H9 (cell line): ENCODE measurements around the gene CBFA2T2. TPM values are rescaled to one million over a fixed set of nuclear protein-coding genes. Genes with fewer than 3 reads are reported as not detected.

Experiments used
- total RNA-seq: library from RNA; stranded (reverse); gene quantifications from 2 replicates; pipeline ENCODE4 v1.2.1, GENCODE V29; 2021

The CBFA2T2 gene
- total RNA-seq, 1 experiment from 2014 or later = 11.2 TPM

Other genes starting within 250 kb of the CBFA2T2 start
- gene BPIFB1, start 206.9 kb upstream of the CBFA2T2 start, total RNA-seq = not detected in 2 replicates
- gene CDK5RAP1, start 88.6 kb upstream of the CBFA2T2 start, total RNA-seq = 66.4 and 69.2 TPM in 2 replicates
- 9.9 and 10.2 TPM in 2 replicates for gene SNTA1, start 46.3 kb upstream of the CBFA2T2 start, total RNA-seq
- gene C20orf144, start 172.2 kb downstream of the CBFA2T2 start, total RNA-seq = 0.24 and 0.26 TPM in 2 replicates
- 0.46 and 0.55 TPM in 2 replicates for gene ACTL10, start 176.8 kb downstream of the CBFA2T2 start, total RNA-seq
- gene NECAB3, start 184.3 kb downstream of the CBFA2T2 start, total RNA-seq = 51.5 and 57.7 TPM in 2 replicates
- 57.9 and 58.7 TPM in 2 replicates for gene E2F1, start 196.3 kb downstream of the CBFA2T2 start, total RNA-seq
- gene PXMP4, start 230.2 kb downstream of the CBFA2T2 start, total RNA-seq = 4.5 and 5.7 TPM in 2 replicates
- gene ZNF341, start 241.9 kb downstream of the CBFA2T2 start, total RNA-seq = 5.2 and 6.0 TPM in 2 replicates